Loucy (cell line): Measurements from ENCODE around the gene ZFYVE1.

Source experiments
- H2AFZ ChIP-seq: fragments of 200-600 bp; sonication (generic); 2 replicates; pipeline ENCODE4 v1.6.0; 2016; ENCODE audit warnings: antibody characterized with exemption, mild to moderate bottlenecking, low read length, moderate library complexity
- H3F3A ChIP-seq: fragments of 200-600 bp; 2 replicates; pipeline ENCODE4 v1.6.0; 2016; ENCODE audit warnings: antibody characterized with exemption, low read depth, mild to moderate bottlenecking
- H3K27me3 ChIP-seq: fragments of 200-600 bp; sonication (generic); 2 replicates; pipeline ENCODE4 v1.6.1; 2014; ENCODE audit warnings: low read length, mild to moderate bottlenecking; ENCODE audit not compliant: insufficient read depth, poor library complexity, severe bottlenecking
- H3K36me3 ChIP-seq: fragments of 200-600 bp; sonication (generic); 2 replicates; pipeline ENCODE4 v1.6.1; 2016; ENCODE audit warnings: low read length; ENCODE audit not compliant: insufficient read depth
- H3K4me1 ChIP-seq: fragments of 200-600 bp; sonication (generic); 2 replicates; pipeline ENCODE4 v1.5.1; 2014; ENCODE audit warnings: low read length, mild to moderate bottlenecking; ENCODE audit not compliant: insufficient read depth, poor library complexity, severe bottlenecking
- H3K4me2 ChIP-seq: fragments of 200-600 bp; sonication (generic); 2 replicates; pipeline ENCODE4 v1.6.0; 2014; ENCODE audit warnings: antibody characterized with exemption, low read length, low read depth, mild to moderate bottlenecking; ENCODE audit not compliant: poor library complexity, severe bottlenecking
- H3K4me3 ChIP-seq: fragments of 200-600 bp; sonication (generic); 2 replicates; pipeline ENCODE4 v1.5.1; 2014; ENCODE audit warnings: low read length, mild to moderate bottlenecking, mixed read lengths; ENCODE audit not compliant: poor library complexity, severe bottlenecking
- H3K79me2 ChIP-seq: fragments of 200-600 bp; sonication (generic); 2 replicates; pipeline ENCODE4 v1.6.1; 2014; ENCODE audit warnings: low read length; ENCODE audit not compliant: insufficient read depth
- H3K9ac ChIP-seq: fragments of 200-600 bp; sonication (generic); 2 replicates; pipeline ENCODE4 v1.6.0; 2014; ENCODE audit warnings: mild to moderate bottlenecking, low read depth, low read length, moderate library complexity; ENCODE audit not compliant: poor library complexity, severe bottlenecking
- H3K9me2 ChIP-seq: fragments of 200-600 bp; sonication (generic); replicated peaks from 2 replicates; pipeline ENCODE4 v1.6.1; 2016; ENCODE audit warnings: low read depth, low read length, mixed read lengths
- H3K9me3 ChIP-seq: fragments of 200-600 bp; sonication (generic); 2 replicates; pipeline ENCODE4 v1.6.1; 2014; ENCODE audit warnings: mild to moderate bottlenecking, antibody characterized with exemption, low read length, low read depth; ENCODE audit not compliant: insufficient read depth
- H4K20me1 ChIP-seq: fragments of 200-600 bp; sonication (generic); 2 replicates; pipeline ENCODE4 v1.6.0; 2014; ENCODE audit warnings: antibody characterized with exemption, low read length, mild to moderate bottlenecking; ENCODE audit not compliant: insufficient read depth, poor library complexity, severe bottlenecking
- CTCF ChIP-seq: fragments of 200-600 bp; sonication (generic); conservative IDR thresholded peaks from 2 replicates; pipeline ENCODE4 v1.5.1; 2014; ENCODE audit warnings: mild to moderate bottlenecking, antibody characterized with exemption, low read length
- EZH2phosphoT487 ChIP-seq: fragments of 200-600 bp; IDR thresholded peaks from 2 replicates; pipeline ENCODE4 v1.6.1; 2018; ENCODE audit warnings: antibody characterized with exemption, mild to moderate bottlenecking, moderate library complexity, borderline replicate concordance

The ZFYVE1 gene

GRCh38 chr14:72978856-72979255 lies 48.0 kb downstream of the ZFYVE1 start:
- Histone ChIP-seq H2AFZ (no peak overlapping the region), H3K4me3 (no peak overlapping the region), H3K9ac (no peak overlapping the region), H3K79me2 (no peaks in the 10 kb centered on the region), H3K9me2 (no peaks in the 10 kb centered on the region), H3K4me1 (peaks cover 3% of the 10 kb centered on the region), H3K27me3 (no peaks in the 10 kb centered on the region), H4K20me1 (no peaks in the 10 kb centered on the region), H3K9me3 (no peaks in the 10 kb centered on the region), H3F3A (no peaks in the 10 kb centered on the region), H3K36me3 (peaks cover 74% of the 10 kb centered on the region; the same call in 1 of the 2 replicates), H3K4me2 (no peak overlapping the region)
- TF ChIP-seq EZH2phosphoT487 (no peak), CTCF (no peak)

GRCh38 chr14:72975770-72976169 lies 51.1 kb downstream of the ZFYVE1 start:
- Histone ChIP-seq H3K4me1 (no peaks in the 10 kb centered on the region), H3K36me3 (peaks cover 83% of the 10 kb centered on the region; the same call in 1 of the 2 replicates), H3K79me2 (no peaks in the 10 kb centered on the region), H3K4me3 (no peak overlapping the region), H2AFZ (no peak overlapping the region), H3K9me2 (no peaks in the 10 kb centered on the region), H3K9ac (no peak overlapping the region), H4K20me1 (no peaks in the 10 kb centered on the region), H3F3A (no peaks in the 10 kb centered on the region), H3K9me3 (no peaks in the 10 kb centered on the region), H3K27me3 (no peaks in the 10 kb centered on the region), H3K4me2 (no peak overlapping the region)
- TF ChIP-seq EZH2phosphoT487 (no peak), CTCF (peak; percentile 31)

- H3K36me3 ChIP-seq = peaks cover 87% of the 10 kb centered on the region; the same call in 1 of the 2 replicates
Observed at GRCh38 chr14:72974661-72975060, 52.2 kb downstream of the ZFYVE1 start.

More at GRCh38 chr14:72974661-72975060, 52.2 kb downstream of the ZFYVE1 start:
- H3K9me3 ChIP-seq = no peaks in the 10 kb centered on the region
- H3K79me2 ChIP-seq = no peaks in the 10 kb centered on the region
- H3K4me1 ChIP-seq = no peaks in the 10 kb centered on the region
- no peak overlapping the region for H2AFZ ChIP-seq
- no peaks in the 10 kb centered on the region for H3K9me2 ChIP-seq
- no peaks in the 10 kb centered on the region for H4K20me1 ChIP-seq
- no peak overlapping the region for H3K4me3 ChIP-seq
- TF ChIP-seq EZH2phosphoT487 = no peak
- no peak for TF ChIP-seq CTCF
- no peaks in the 10 kb centered on the region for H3K27me3 ChIP-seq
- no peak overlapping the region for H3K9ac ChIP-seq
- no peaks in the 10 kb centered on the region for H3F3A ChIP-seq
- H3K4me2 ChIP-seq = no peak overlapping the region
